HepG2 (cell line): Measurements from ENCODE around the gene PLA2G4C. TPM values are rescaled to one million over a fixed set of nuclear protein-coding genes. Genes with fewer than 3 reads are reported as not detected.

Experiments
- AHR ChIP-seq: IDR thresholded peaks from 2 replicates; pipeline ENCODE4 v1.6.1; 2018; ENCODE audit warnings: missing genetic modification reagents, missing compliant biosample characterization
- DMAP1 ChIP-seq: IDR thresholded peaks from 2 replicates; pipeline ENCODE4 v1.6.1; 2016
- GATA4 ChIP-seq: sonication (generic); IDR thresholded peaks from 2 replicates; pipeline ENCODE4 v1.6.1; 2016; ENCODE audit warnings: antibody characterized with exemption, low read depth, borderline replicate concordance
- HES4 ChIP-seq: sonication (generic); formaldehyde crosslinking; IDR thresholded peaks from 2 replicates; pipeline ENCODE4 v1.9.0; 2021; ENCODE audit warnings: mild to moderate bottlenecking, missing genetic modification reagents, borderline replicate concordance
- HNRNPLL ChIP-seq: fragments of 200-400 bp; formaldehyde crosslinking; IDR thresholded peaks from 2 replicates; pipeline ENCODE4 v1.6.1; 2017; ENCODE audit warnings: mild to moderate bottlenecking, low read depth, low read length; ENCODE audit not compliant: poor library complexity, severe bottlenecking
- IKZF4 ChIP-seq: sonication (generic); formaldehyde crosslinking; IDR thresholded peaks from 2 replicates; pipeline ENCODE4 v1.5.1; 2020; ENCODE audit warnings: borderline replicate concordance, mild to moderate bottlenecking, low read depth, missing genetic modification reagents; ENCODE audit errors: not compliant biosample characterization
- KDM1A ChIP-seq: IDR thresholded peaks from 2 replicates; pipeline ENCODE4 v1.6.1; 2016; ENCODE audit warnings: missing compliant biosample characterization
- MXD4 ChIP-seq: IDR thresholded peaks from 2 replicates; pipeline ENCODE4 v1.6.1; 2016; ENCODE audit warnings: mild to moderate bottlenecking, missing biosample characterization, missing genetic modification reagents
- PHF8 ChIP-seq: sonication (generic); formaldehyde crosslinking; IDR thresholded peaks from 2 replicates; pipeline ENCODE4 v1.5.0; 2020; ENCODE audit warnings: missing genetic modification reagents
- TSC22D2 ChIP-seq: sonication (generic); formaldehyde crosslinking; IDR thresholded peaks from 2 replicates; pipeline ENCODE4 v1.5.1; 2020; ENCODE audit warnings: missing genetic modification reagents, mild to moderate bottlenecking, borderline replicate concordance
- ZBTB42 ChIP-seq: sonication (generic); formaldehyde crosslinking; IDR thresholded peaks from 2 replicates; pipeline ENCODE4 v1.5.0; 2020; ENCODE audit warnings: mild to moderate bottlenecking, missing genetic modification reagents
- ZFP82 ChIP-seq: sonication (generic); formaldehyde crosslinking; IDR thresholded peaks from 2 replicates; pipeline ENCODE4 v1.5.1; 2020; ENCODE audit warnings: mild to moderate bottlenecking, missing genetic modification reagents, borderline replicate concordance
- ZNF354B ChIP-seq: sonication (generic); formaldehyde crosslinking; IDR thresholded peaks from 2 replicates; pipeline ENCODE4 v1.8.0; 2022; ENCODE audit warnings: mild to moderate bottlenecking, missing genetic modification reagents
- ZNF367 ChIP-seq: sonication (generic); formaldehyde crosslinking; IDR thresholded peaks from 2 replicates; pipeline ENCODE4 v1.4.0; 2020; ENCODE audit warnings: missing genetic modification reagents, borderline replicate concordance
- ZNF558 ChIP-seq: sonication (generic); formaldehyde crosslinking; IDR thresholded peaks from 2 replicates; pipeline ENCODE4 v1.9.0; 2022; ENCODE audit warnings: mild to moderate bottlenecking, missing genetic modification reagents, borderline replicate concordance
- polyA plus RNA-seq, 8 experiments: library from polyadenylated mRNA; depleted of rRNA in 3 of 8; stranded (reverse) in 7 of 8; unstranded in 1 of 8; fragments of >200 nt; fragmentation: Illumina TruSeq in 4 of 8; extraction: Trizol in 4 of 8; gene quantifications; 2 replicates each; pipeline versions ENCODE4 v1.2.1 to v1.2.3, GENCODE V29; 2011 to 2016; ENCODE audit warnings: low read depth in 4 of 8, missing spikeins in 1 of 8, mixed read lengths in 1 of 8; ENCODE audit not compliant: insufficient read depth in 1 of 8
- total RNA-seq, 5 experiments: library from RNA; depleted of rRNA; stranded (reverse); fragments of >200 nt; fragmentation: Illumina TruSeq; extraction: Trizol; gene quantifications; 2 replicates each; pipeline ENCODE4 v1.2.3, GENCODE V29; 2016; ENCODE audit warnings: low read depth in 1 of 5
- TF ChIP-seq, protein P1 (sequence below), 2 experiments: fragments of 450-650 bp in 1 of 2; sonication (generic) in 1 of 2; formaldehyde crosslinking; IDR thresholded peaks; 2 replicates each; pipeline versions ENCODE4 v1.5.0 to v1.8.0; 2020 to 2022; ENCODE audit warnings: mild to moderate bottlenecking in 1 of 2, missing genetic modification reagents in 1 of 2
- TF ChIP-seq, protein P2 (sequence below): sonication (generic); formaldehyde crosslinking; conservative IDR thresholded peaks from 2 replicates; pipeline ENCODE4 v1.4.0; 2020; ENCODE audit warnings: missing genetic modification reagents
- TF ChIP-seq, protein P3 (sequence below): sonication (generic); formaldehyde crosslinking; IDR thresholded peaks from 2 replicates; pipeline ENCODE4 v1.5.0; 2020; ENCODE audit warnings: missing genetic modification reagents
- TF ChIP-seq, protein P4 (sequence below): sonication (generic); formaldehyde crosslinking; IDR thresholded peaks from 2 replicates; pipeline ENCODE4 v1.4.0; 2020; ENCODE audit warnings: missing genetic modification reagents; ENCODE audit errors: not compliant biosample characterization
- TF ChIP-seq, protein P5 (sequence below): IDR thresholded peaks from 2 replicates; pipeline ENCODE4 v1.6.1; 2016; ENCODE audit warnings: missing compliant biosample characterization, missing genetic modification reagents, borderline replicate concordance
- TF ChIP-seq, protein P6 (sequence below): sonication (generic); formaldehyde crosslinking; IDR thresholded peaks from 2 replicates; pipeline ENCODE4 v1.4.0; 2020; ENCODE audit warnings: mild to moderate bottlenecking, missing genetic modification reagents

The PLA2G4C gene
- total and polyA plus RNA-seq, 2 of the 13 experiments (the other 11 are each of a cell fraction or from before 2014, with no cell fraction given): 1.6 to 1.7 TPM

DNA sequence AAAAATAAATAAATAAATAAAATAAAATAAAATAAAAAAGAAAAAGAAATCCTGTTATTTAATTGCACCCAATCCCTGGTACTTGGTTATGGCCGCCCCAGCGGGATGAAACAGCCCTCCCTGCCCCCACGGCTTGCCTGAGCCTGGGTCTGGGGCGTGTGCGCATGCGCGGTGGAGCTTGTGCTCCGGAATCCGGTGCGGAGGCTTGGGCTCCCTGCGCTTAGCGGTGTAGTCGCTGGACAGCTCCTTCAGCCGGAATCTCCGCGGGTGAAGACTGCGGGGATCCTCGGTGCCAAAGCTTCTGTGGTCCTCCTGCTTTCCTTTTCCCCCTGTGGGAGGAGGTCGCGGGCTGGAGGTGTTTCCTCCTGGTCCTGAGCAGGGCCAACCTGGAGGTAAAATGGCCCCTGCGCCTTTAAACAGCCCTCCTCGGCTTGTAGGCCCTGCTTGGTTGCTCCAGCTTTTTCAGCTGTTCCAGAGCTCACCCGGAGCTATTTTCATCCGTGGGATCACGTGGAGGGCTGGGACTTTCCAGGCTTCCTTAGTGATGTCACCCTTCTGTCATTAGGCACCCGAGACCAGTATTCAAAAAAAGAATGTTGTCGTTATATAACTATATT is at the start of gene PLA2G4C (continued):
- TF ChIP-seq HNRNPLL (peak; percentile 84), HES4 (CRISPR knock-in tag) (no peak), GATA4 (0 out of 2 replicates have a peak, but pooled peaks have one; percentile 28), ZNF367 (CRISPR knock-in tag) (no peak), ZBTB42 (CRISPR knock-in tag) (no peak), PHF8 (CRISPR knock-in tag) (peak; percentile 93), ZFP82 (CRISPR knock-in tag) (no peak), ZNF558 (CRISPR knock-in tag) (no peak), DMAP1 (no peak), TSC22D2 (CRISPR knock-in tag) (no peak), KDM1A (no peak), IKZF4 (CRISPR knock-in tag) (no peak), ZNF354B (CRISPR knock-in tag) (no peak), AHR (CRISPR knock-in tag) (0 out of 2 replicates have a peak, but pooled peaks have one; percentile 46), MXD4 (CRISPR knock-in tag) (no peak)
- TF ChIP-seq, protein P1, sequence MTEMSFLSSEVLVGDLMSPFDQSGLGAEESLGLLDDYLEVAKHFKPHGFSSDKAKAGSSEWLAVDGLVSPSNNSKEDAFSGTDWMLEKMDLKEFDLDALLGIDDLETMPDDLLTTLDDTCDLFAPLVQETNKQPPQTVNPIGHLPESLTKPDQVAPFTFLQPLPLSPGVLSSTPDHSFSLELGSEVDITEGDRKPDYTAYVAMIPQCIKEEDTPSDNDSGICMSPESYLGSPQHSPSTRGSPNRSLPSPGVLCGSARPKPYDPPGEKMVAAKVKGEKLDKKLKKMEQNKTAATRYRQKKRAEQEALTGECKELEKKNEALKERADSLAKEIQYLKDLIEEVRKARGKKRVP (CRISPR knock-in tag; IDR thresholded peaks at IDR 0.05): no peak
- TF ChIP-seq, protein P2, sequence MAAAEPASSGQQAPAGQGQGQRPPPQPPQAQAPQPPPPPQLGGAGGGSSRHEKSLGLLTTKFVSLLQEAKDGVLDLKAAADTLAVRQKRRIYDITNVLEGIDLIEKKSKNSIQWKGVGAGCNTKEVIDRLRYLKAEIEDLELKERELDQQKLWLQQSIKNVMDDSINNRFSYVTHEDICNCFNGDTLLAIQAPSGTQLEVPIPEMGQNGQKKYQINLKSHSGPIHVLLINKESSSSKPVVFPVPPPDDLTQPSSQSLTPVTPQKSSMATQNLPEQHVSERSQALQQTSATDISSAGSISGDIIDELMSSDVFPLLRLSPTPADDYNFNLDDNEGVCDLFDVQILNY (CRISPR knock-in tag): no peak
- TF ChIP-seq, protein P3, sequence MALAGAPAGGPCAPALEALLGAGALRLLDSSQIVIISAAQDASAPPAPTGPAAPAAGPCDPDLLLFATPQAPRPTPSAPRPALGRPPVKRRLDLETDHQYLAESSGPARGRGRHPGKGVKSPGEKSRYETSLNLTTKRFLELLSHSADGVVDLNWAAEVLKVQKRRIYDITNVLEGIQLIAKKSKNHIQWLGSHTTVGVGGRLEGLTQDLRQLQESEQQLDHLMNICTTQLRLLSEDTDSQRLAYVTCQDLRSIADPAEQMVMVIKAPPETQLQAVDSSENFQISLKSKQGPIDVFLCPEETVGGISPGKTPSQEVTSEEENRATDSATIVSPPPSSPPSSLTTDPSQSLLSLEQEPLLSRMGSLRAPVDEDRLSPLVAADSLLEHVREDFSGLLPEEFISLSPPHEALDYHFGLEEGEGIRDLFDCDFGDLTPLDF: no peak
- TF ChIP-seq, protein P4, sequence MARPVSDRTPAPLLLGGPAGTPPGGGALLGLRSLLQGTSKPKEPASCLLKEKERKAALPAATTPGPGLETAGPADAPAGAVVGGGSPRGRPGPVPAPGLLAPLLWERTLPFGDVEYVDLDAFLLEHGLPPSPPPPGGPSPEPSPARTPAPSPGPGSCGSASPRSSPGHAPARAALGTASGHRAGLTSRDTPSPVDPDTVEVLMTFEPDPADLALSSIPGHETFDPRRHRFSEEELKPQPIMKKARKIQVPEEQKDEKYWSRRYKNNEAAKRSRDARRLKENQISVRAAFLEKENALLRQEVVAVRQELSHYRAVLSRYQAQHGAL (CRISPR knock-in tag): no peak
- TF ChIP-seq, protein P5, sequence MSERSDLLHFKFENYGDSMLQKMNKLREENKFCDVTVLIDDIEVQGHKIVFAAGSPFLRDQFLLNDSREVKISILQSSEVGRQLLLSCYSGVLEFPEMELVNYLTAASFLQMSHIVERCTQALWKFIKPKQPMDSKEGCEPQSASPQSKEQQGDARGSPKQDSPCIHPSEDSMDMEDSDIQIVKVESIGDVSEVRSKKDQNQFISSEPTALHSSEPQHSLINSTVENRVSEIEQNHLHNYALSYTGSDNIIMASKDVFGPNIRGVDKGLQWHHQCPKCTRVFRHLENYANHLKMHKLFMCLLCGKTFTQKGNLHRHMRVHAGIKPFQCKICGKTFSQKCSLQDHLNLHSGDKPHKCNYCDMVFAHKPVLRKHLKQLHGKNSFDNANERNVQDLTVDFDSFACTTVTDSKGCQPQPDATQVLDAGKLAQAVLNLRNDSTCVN (CRISPR knock-in tag): peak; percentile 61; the same call in 1 of the 2 replicates
- TF ChIP-seq, protein P6, sequence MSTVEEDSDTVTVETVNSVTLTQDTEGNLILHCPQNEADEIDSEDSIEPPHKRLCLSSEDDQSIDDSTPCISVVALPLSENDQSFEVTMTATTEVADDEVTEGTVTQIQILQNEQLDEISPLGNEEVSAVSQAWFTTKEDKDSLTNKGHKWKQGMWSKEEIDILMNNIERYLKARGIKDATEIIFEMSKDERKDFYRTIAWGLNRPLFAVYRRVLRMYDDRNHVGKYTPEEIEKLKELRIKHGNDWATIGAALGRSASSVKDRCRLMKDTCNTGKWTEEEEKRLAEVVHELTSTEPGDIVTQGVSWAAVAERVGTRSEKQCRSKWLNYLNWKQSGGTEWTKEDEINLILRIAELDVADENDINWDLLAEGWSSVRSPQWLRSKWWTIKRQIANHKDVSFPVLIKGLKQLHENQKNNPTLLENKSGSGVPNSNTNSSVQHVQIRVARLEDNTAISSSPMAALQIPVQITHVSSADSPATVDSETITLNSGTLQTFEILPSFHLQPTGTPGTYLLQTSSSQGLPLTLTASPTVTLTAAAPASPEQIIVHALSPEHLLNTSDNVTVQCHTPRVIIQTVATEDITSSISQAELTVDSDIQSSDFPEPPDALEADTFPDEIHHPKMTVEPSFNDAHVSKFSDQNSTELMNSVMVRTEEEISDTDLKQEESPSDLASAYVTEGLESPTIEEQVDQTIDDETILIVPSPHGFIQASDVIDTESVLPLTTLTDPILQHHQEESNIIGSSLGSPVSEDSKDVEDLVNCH (CRISPR knock-in tag): no peak
